Uterus (tissue), 2 donors: Measurements from ENCODE around the gene WIPF1.

ENCODE experiments used
- POLR2A ChIP-seq, 2 donors: fragments of 450-650 bp; IDR thresholded peaks; one replicate each; pipeline ENCODE4 v1.6.1; 2016; ENCODE audit warnings: antibody characterized with exemption in 2 of 2, mild to moderate bottlenecking in 1 of 2, moderate library complexity in 1 of 2
- TF ChIP-seq, protein P1 (sequence below), 4 experiments: fragments of 200-600 bp in 2 of 4; fragments of 450-650 bp in 2 of 4; sonication (generic) in 2 of 4; IDR thresholded peaks; one replicate each; pipeline ENCODE4 v1.5.1; 2016 to 2019; ENCODE audit warnings: antibody characterized with exemption in 4 of 4, mild to moderate bottlenecking in 2 of 4, moderate library complexity in 1 of 4

DNA sequence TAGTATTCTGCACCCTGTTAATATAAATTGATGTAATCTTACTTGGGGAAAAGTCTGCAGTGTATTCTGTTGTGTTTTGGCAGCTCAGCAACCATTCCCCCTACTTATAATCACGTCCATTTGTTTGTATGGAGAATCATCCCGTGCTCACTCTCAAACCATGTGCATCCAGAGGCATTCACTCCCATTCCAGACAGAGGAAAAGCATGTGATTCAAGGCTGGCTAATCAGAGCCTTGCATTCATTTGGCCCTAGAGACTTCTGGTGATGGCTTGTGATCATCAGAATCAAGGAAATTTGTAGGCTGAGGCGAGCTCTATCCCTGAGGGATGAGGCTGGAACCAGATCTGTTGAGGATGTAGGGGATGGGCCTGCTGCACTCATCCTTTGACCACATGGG is 5.1 kb upstream of the WIPF1 start:
- TF ChIP-seq, protein P1, sequence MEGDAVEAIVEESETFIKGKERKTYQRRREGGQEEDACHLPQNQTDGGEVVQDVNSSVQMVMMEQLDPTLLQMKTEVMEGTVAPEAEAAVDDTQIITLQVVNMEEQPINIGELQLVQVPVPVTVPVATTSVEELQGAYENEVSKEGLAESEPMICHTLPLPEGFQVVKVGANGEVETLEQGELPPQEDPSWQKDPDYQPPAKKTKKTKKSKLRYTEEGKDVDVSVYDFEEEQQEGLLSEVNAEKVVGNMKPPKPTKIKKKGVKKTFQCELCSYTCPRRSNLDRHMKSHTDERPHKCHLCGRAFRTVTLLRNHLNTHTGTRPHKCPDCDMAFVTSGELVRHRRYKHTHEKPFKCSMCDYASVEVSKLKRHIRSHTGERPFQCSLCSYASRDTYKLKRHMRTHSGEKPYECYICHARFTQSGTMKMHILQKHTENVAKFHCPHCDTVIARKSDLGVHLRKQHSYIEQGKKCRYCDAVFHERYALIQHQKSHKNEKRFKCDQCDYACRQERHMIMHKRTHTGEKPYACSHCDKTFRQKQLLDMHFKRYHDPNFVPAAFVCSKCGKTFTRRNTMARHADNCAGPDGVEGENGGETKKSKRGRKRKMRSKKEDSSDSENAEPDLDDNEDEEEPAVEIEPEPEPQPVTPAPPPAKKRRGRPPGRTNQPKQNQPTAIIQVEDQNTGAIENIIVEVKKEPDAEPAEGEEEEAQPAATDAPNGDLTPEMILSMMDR (IDR thresholded peaks at IDR 0.05): no peak
- TF ChIP-seq POLR2A (IDR thresholded peaks at IDR 0.05): no peak
